ENCODE results near the gene LSM8. TPM values are rescaled to one million over a fixed set of nuclear protein-coding genes. Genes with fewer than 3 reads are reported as not detected.

Gene LSM8
- 10 to 100 TPM; 26.8 to 52.6 TPM for total RNA-seq

GRCh38 chr7:118183786-118184564, at the start of gene LSM8:
Gene LSM8, plus strand, starts transcription at chr7:118184164. Its CDS starts 60 bp downstream, at chr7:118184224.

GRCh38 chr7:118224521-118224920, 40.6 kb downstream of the LSM8 start, which contains the start of gene ANKRD7:
Gene ANKRD7, plus strand, starts transcription at chr7:118224704. Its CDS starts 127 bp downstream, at chr7:118224831.

Other genes starting within 250 kb of the LSM8 start
- 1 to 10 TPM; 2.0 to 2.4 TPM for gene ANKRD7, start 40.5 kb downstream of the LSM8 start, total RNA-seq